Mesothelial cell of epicardium (in vitro differentiated cells): ENCODE data around the gene PTGR1. TPM values are rescaled to one million over a fixed set of nuclear protein-coding genes. Genes with fewer than 3 reads are reported as not detected.

ENCODE experiments used
- DNase-seq, 2 experiments: peaks; one replicate each; pipeline ENCODE4 v3.0.0; 2021; ENCODE audit warnings: low spot score in 2 of 2; ENCODE audit not compliant: unreplicated experiment in 2 of 2
- H3K27ac Mint-ChIP-seq: 2 replicates; pipeline ENCODE4 v1.8.0; 2021; ENCODE audit warnings: mixed read lengths
- H3K27me3 Mint-ChIP-seq: 2 replicates; pipeline ENCODE4 v1.8.0; 2021; ENCODE audit warnings: low read depth, mixed read lengths
- H3K36me3 Mint-ChIP-seq: 2 replicates; pipeline ENCODE4 v1.8.0; 2021; ENCODE audit warnings: mixed read lengths
- H3K4me1 Mint-ChIP-seq: 2 replicates; pipeline ENCODE4 v1.8.0; 2021; ENCODE audit warnings: mixed read lengths
- H3K4me3 Mint-ChIP-seq: 2 replicates; pipeline ENCODE4 v1.8.0; 2021; ENCODE audit warnings: mild to moderate bottlenecking, moderate library complexity, mixed read lengths
- H3K9me3 Mint-ChIP-seq: 2 replicates; pipeline ENCODE4 v1.8.0; 2021; ENCODE audit warnings: mixed read lengths
- total RNA-seq: library from RNA; stranded (reverse); gene quantifications from 3 replicates; pipeline ENCODE4 v1.2.1, GENCODE V29; 2021
- TF ChIP-seq, protein P1 (sequence below): fragments of 200-600 bp; sonication (generic); IDR thresholded peaks from one replicate; pipeline ENCODE4 v1.5.0; 2021; ENCODE audit warnings: antibody characterized with exemption; ENCODE audit not compliant: unreplicated experiment

PTGR1 gene
- total RNA-seq, 1 donor from 2014 or later: 49.2 TPM

DNA sequence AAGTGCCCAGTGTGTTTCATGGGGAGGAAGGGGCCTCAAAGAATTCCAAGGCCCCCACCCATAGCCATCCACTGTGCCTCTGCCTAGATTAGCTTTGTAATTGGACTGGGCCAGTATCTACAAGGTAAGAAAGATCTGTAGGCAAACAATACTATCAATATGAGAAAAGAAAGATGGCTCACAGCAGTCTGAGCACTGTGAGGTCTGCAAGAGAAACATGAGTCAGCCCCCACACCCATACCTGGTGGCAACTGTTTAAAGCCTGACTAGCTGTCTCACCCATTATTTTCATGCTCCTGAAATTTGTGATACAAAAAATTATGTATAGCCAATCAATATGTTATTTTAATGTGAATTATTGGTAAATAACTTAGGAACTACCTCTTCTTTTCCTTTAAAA is 84.5 kb downstream of the PTGR1 start:
- H3K4me1 Mint-ChIP-seq: no peaks in the 10 kb centered on the region
- no peak overlapping the region for H3K27ac Mint-ChIP-seq
- H3K36me3 Mint-ChIP-seq: no peaks in the 10 kb centered on the region
- TF ChIP-seq, protein P1, sequence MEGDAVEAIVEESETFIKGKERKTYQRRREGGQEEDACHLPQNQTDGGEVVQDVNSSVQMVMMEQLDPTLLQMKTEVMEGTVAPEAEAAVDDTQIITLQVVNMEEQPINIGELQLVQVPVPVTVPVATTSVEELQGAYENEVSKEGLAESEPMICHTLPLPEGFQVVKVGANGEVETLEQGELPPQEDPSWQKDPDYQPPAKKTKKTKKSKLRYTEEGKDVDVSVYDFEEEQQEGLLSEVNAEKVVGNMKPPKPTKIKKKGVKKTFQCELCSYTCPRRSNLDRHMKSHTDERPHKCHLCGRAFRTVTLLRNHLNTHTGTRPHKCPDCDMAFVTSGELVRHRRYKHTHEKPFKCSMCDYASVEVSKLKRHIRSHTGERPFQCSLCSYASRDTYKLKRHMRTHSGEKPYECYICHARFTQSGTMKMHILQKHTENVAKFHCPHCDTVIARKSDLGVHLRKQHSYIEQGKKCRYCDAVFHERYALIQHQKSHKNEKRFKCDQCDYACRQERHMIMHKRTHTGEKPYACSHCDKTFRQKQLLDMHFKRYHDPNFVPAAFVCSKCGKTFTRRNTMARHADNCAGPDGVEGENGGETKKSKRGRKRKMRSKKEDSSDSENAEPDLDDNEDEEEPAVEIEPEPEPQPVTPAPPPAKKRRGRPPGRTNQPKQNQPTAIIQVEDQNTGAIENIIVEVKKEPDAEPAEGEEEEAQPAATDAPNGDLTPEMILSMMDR: no peak
- H3K9me3 Mint-ChIP-seq: peaks cover 16% of the 10 kb centered on the region
- DNase-seq: no peak
- no peak overlapping the region for H3K4me3 Mint-ChIP-seq
- H3K27me3 Mint-ChIP-seq: no peaks in the 10 kb centered on the region

Other genes starting within 250 kb of the PTGR1 start
- gene ECPAS, start 115.3 kb downstream of the PTGR1 start, total RNA-seq: 84.7 to 95.1 TPM (median 92.6 TPM) in 3 replicates
- 12.2 to 13.0 TPM (median 12.6 TPM) in 3 replicates for gene ZNF483, start 74.5 kb downstream of the PTGR1 start, total RNA-seq
- gene DNAJC25, start 31.7 kb upstream of the PTGR1 start, total RNA-seq: 9.3 to 10.4 TPM (median 9.9 TPM) in 3 replicates
- 22.4 to 25.2 TPM (median 23.9 TPM) in 3 replicates for gene GNG10, start 62.0 kb upstream of the PTGR1 start, total RNA-seq
- not detected in 3 replicates for gene SHOC1, start 195.3 kb upstream of the PTGR1 start, total RNA-seq